MM.1S (cell line): ENCODE results near the gene EIF2S3.

ENCODE experiments used
- DNase-seq: peaks from one replicate; pipeline ENCODE4 v3.0.0-alpha.2; 2015
- H2AFZ ChIP-seq: fragments of 300-600 bp; sonication (generic); 2 replicates; pipeline ENCODE4 v1.6.0; 2016; ENCODE audit warnings: antibody characterized with exemption, low read length
- H3F3A ChIP-seq: fragments of 300-600 bp; sonication (generic); 2 replicates; pipeline ENCODE4 v1.6.1; 2016; ENCODE audit warnings: mild to moderate bottlenecking, antibody characterized with exemption, low read length, moderate library complexity, mixed read lengths; ENCODE audit not compliant: insufficient read depth
- H3K27ac ChIP-seq: fragments of 300-600 bp; sonication (generic); 2 replicates; pipeline ENCODE4 v1.5.1; 2016; ENCODE audit warnings: mild to moderate bottlenecking, low read length
- H3K27me3 ChIP-seq: fragments of 300-600 bp; sonication (generic); replicated peaks from 2 replicates; pipeline ENCODE4 v1.6.0; 2016; ENCODE audit warnings: low read length; ENCODE audit not compliant: insufficient read depth
- H3K36me3 ChIP-seq: fragments of 300-600 bp; sonication (generic); replicated peaks from 2 replicates; pipeline ENCODE4 v1.6.1; 2016; ENCODE audit warnings: mild to moderate bottlenecking, low read length, mixed read lengths; ENCODE audit not compliant: insufficient read depth
- H3K4me1 ChIP-seq: fragments of 300-600 bp; sonication (generic); 2 replicates; pipeline ENCODE4 v1.6.1; 2016; ENCODE audit warnings: low read length, mixed read lengths
- H3K4me2 ChIP-seq: fragments of 300-600 bp; sonication (generic); 2 replicates; pipeline ENCODE4 v1.6.0; 2016; ENCODE audit warnings: low read depth, low read length
- H3K4me3 ChIP-seq: fragments of 300-600 bp; sonication (generic); 2 replicates; pipeline ENCODE4 v1.5.1; 2016; ENCODE audit warnings: low read length, mixed read lengths
- H3K79me2 ChIP-seq: fragments of 300-600 bp; sonication (generic); 2 replicates; pipeline ENCODE4 v1.6.1; 2016; ENCODE audit warnings: mixed run types, low read length, mixed read lengths
- H3K9ac ChIP-seq: fragments of 300-600 bp; sonication (generic); 2 replicates; pipeline ENCODE4 v1.6.1; 2016; ENCODE audit warnings: low read length, mixed read lengths
- H3K9me2 ChIP-seq: fragments of 300-600 bp; sonication (generic); replicated peaks from 2 replicates; pipeline ENCODE4 v1.6.1; 2016; ENCODE audit warnings: mild to moderate bottlenecking, low read length, mixed read lengths; ENCODE audit not compliant: insufficient read depth
- H3K9me3 ChIP-seq: fragments of 300-600 bp; sonication (generic); replicated peaks from 2 replicates; pipeline ENCODE4 v1.6.1; 2016; ENCODE audit warnings: mild to moderate bottlenecking, low read length, mixed read lengths; ENCODE audit not compliant: insufficient read depth
- H4K20me1 ChIP-seq: fragments of 300-600 bp; sonication (generic); 2 replicates; pipeline ENCODE4 v1.6.1; 2016; ENCODE audit warnings: mild to moderate bottlenecking, low read length, moderate library complexity, mixed read lengths; ENCODE audit not compliant: insufficient read depth
- CTCF ChIP-seq: fragments of 300-600 bp; sonication (generic); IDR thresholded peaks from 2 replicates; pipeline ENCODE4 v1.5.1; 2016; ENCODE audit warnings: antibody characterized with exemption, low read length, mixed read lengths
- EZH2 ChIP-seq: fragments of 300-600 bp; sonication (generic); optimal IDR thresholded peaks from 2 replicates; pipeline ENCODE3; 2017; ENCODE audit warnings: low read depth, mild to moderate bottlenecking, antibody characterized with exemption, low read length, mixed read lengths
- EZH2phosphoT487 ChIP-seq: fragments of 300-600 bp; sonication (generic); IDR thresholded peaks from 2 replicates; pipeline ENCODE4 v1.6.1; 2018; ENCODE audit warnings: antibody characterized with exemption, low read length

EIF2S3 gene

GRCh38 chrX:24100713-24101112, 46.0 kb downstream of the EIF2S3 start:
- Histone ChIP-seq H3K36me3 (no peaks in the 10 kb centered on the region), H3K9me3 (no peaks in the 10 kb centered on the region), H3K27me3 (no peaks in the 10 kb centered on the region), H3K4me3 (no peak overlapping the region), H3K9ac (no peak overlapping the region), H3K79me2 (no peaks in the 10 kb centered on the region), H3K9me2 (no peaks in the 10 kb centered on the region), H3F3A (no peaks in the 10 kb centered on the region), H2AFZ (no peak overlapping the region), H3K27ac (no peak overlapping the region), H3K4me1 (no peaks in the 10 kb centered on the region), H3K4me2 (no peak overlapping the region), H4K20me1 (no peaks in the 10 kb centered on the region)
- TF ChIP-seq CTCF (no peak), EZH2 (no peak), EZH2phosphoT487 (no peak)
- DNase-seq = no peak

GRCh38 chrX:24110069-24110468, 55.3 kb downstream of the EIF2S3 start:
- no peak for TF ChIP-seq EZH2phosphoT487
- no peak for TF ChIP-seq EZH2
- TF ChIP-seq CTCF = no peak
- H3F3A ChIP-seq = no peaks in the 10 kb centered on the region
- no peaks in the 10 kb centered on the region for H3K9me3 ChIP-seq
- no peak overlapping the region for H3K4me3 ChIP-seq
- no peak for DNase-seq
- no peak overlapping the region for H3K27ac ChIP-seq
- no peaks in the 10 kb centered on the region for H4K20me1 ChIP-seq
- H3K9me2 ChIP-seq = no peaks in the 10 kb centered on the region
- no peaks in the 10 kb centered on the region for H3K36me3 ChIP-seq
- H3K9ac ChIP-seq = no peak overlapping the region
- H3K79me2 ChIP-seq = no peaks in the 10 kb centered on the region
- H2AFZ ChIP-seq = no peak overlapping the region
- no peak overlapping the region for H3K4me2 ChIP-seq
- no peaks in the 10 kb centered on the region for H3K27me3 ChIP-seq
- no peaks in the 10 kb centered on the region for H3K4me1 ChIP-seq

- TF ChIP-seq EZH2 = no peak
- no peak for TF ChIP-seq CTCF
- TF ChIP-seq EZH2phosphoT487 = no peak
- H4K20me1 ChIP-seq = no peaks in the 10 kb centered on the region
- H3K79me2 ChIP-seq = no peaks in the 10 kb centered on the region
- no peak overlapping the region for H3K4me3 ChIP-seq
- no peak overlapping the region for H2AFZ ChIP-seq
- no peaks in the 10 kb centered on the region for H3K36me3 ChIP-seq
- H3F3A ChIP-seq = no peaks in the 10 kb centered on the region
- H3K27ac ChIP-seq = no peak overlapping the region
- no peak overlapping the region for H3K4me2 ChIP-seq
- H3K9ac ChIP-seq = no peak overlapping the region
- no peaks in the 10 kb centered on the region for H3K9me3 ChIP-seq
- no peaks in the 10 kb centered on the region for H3K27me3 ChIP-seq
- no peaks in the 10 kb centered on the region for H3K9me2 ChIP-seq
- DNase-seq = no peak
- no peaks in the 10 kb centered on the region for H3K4me1 ChIP-seq
These were observed 58.4 kb downstream of the EIF2S3 start for GRCh38 chrX:24113181-24113580.
